ENCODE measurements around the gene SYF2. TPM values are rescaled to one million over a fixed set of nuclear protein-coding genes. Genes with fewer than 3 reads are reported as not detected.

SYF2 gene
- total RNA-seq, 1 experiment from 2014 or later = 35.3 TPM

DNA sequence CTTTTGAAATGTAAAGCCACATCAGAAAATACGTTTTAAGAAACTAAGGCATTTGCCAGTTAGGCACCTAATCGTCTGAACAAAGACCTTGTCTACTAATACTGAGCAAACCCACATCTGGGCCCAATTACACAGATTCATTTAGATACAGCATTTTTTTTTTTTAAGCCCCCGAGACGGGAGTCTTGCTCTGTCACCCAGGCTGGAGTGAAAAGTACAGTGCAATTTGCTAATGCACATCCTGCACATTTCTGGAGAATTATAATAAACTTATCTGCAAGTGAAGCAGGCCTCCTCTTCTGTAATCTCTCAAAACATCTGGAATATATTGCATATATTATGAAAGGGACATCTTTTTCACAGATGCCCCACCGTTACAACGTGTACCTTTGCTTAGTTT lies 11.6 kb upstream of the SYF2 start:
- H3K4me1 Mint-ChIP-seq = peaks cover 36% of the 10 kb centered on the region
- no peak for ATAC-seq
- POLR2A ChIA-PET = no interaction called here

DNA sequence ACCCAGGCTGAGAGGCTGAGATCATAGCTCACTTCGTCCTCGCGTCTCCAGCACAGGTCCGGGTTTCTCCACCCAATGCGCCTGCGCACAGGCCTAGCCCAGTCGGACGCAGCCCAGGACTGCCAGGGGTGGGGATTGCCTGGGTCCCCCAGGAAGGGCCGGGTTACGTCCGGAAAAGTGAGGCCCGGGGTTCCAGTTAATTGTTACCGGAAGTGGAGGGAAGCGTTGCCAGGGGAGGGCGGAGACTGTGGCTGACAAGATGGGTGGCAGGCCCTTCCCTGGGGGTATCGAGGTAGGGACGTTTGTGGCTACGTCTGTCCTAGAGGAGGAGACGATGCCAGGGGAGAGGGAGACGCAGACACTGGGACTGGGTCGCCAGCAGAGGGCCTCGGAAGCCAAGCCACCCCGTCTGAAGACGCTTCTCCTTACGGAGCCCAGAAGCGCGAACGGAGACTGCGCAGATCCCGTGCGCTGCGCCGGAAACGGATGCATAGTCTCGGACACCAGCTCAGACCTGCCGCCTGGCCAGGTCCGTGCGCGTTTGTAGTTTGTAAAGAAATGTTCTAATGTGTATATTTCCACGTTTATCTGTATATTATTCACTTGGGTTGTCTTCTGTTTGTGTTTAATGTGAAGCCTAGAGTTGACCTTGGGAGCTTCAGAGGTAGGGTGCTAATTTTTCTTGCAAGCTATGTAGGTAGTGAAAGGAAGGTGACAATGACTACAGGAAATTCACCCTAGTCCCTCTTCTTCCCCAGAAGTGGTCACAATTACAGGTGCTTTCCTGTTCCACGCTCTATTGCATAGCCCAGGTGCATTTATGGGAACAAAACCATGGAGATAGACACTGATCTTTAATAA lies 7.6 kb upstream of the SYF2 start:
- ChIA-PET CTCF (interaction anchor here (0.6 to 1.5 kb wide), 12 partner anchors 8 to 571 kb away, joined by 3 to 6 read pairs (median 3); partner anchors contain the start of gene RSRP1), POLR2A (interaction anchor here (1.0 kb wide), 1 partner anchor 8 kb away, joined by 3 read pairs; the partner anchor contains the start of gene RSRP1)
- Mint-ChIP-seq H3K27me3 (ENCODE audit: low read depth) (no peaks in the 10 kb centered on the region; the same call in 1 of the 2 replicates), H3K4me3 (peak overlapping the region; percentile 91), H3K36me3 (peaks cover 30% of the 10 kb centered on the region), H3K9me3 (no peaks in the 10 kb centered on the region), H3K4me1 (peaks cover 14% of the 10 kb centered on the region), H3K27ac (peak overlapping the region; percentile 99)
- ATAC-seq = peak; percentile 93
- DNase-seq (ENCODE audit: low spot score) = peak; percentile 87
- TF ChIP-seq NR2C2 (CRISPR knock-in tag; IDR thresholded peaks at IDR 0.05) = no peak
- TF ChIP-seq GABPB1 (CRISPR knock-in tag; IDR thresholded peaks at IDR 0.05) = peak; percentile 2; the same call in 1 of the 2 replicates
- peak; percentile 41; the same call in 1 of the 2 replicates for TF ChIP-seq MAX (CRISPR knock-in tag; IDR thresholded peaks at IDR 0.05)
- no peak for TF ChIP-seq SMAD3 (CRISPR knock-in tag; IDR thresholded peaks at IDR 0.05; ENCODE audit: borderline replicate concordance)
- no peak for TF ChIP-seq HMGA2 (CRISPR knock-in tag; IDR thresholded peaks at IDR 0.05)
- TF ChIP-seq ZNF219 (CRISPR knock-in tag; IDR thresholded peaks at IDR 0.05; ENCODE audit: borderline replicate concordance) = no peak
- TF ChIP-seq FOXP1 (CRISPR knock-in tag; IDR thresholded peaks at IDR 0.05; ENCODE audit: borderline replicate concordance) = peak; percentile 66; the same call in 1 of the 2 replicates
- no peak for TF ChIP-seq USF2 (CRISPR knock-in tag; IDR thresholded peaks at IDR 0.05)
- no peak for TF ChIP-seq FOXP4 (CRISPR knock-in tag; IDR thresholded peaks at IDR 0.05)
- TF ChIP-seq AR (CRISPR knock-in tag; IDR thresholded peaks at IDR 0.05) = no peak
- TF ChIP-seq ATF1 (CRISPR knock-in tag; IDR thresholded peaks at IDR 0.05) = no peak
- TF ChIP-seq, protein P1, sequence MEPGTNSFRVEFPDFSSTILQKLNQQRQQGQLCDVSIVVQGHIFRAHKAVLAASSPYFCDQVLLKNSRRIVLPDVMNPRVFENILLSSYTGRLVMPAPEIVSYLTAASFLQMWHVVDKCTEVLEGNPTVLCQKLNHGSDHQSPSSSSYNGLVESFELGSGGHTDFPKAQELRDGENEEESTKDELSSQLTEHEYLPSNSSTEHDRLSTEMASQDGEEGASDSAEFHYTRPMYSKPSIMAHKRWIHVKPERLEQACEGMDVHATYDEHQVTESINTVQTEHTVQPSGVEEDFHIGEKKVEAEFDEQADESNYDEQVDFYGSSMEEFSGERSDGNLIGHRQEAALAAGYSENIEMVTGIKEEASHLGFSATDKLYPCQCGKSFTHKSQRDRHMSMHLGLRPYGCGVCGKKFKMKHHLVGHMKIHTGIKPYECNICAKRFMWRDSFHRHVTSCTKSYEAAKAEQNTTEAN (CRISPR knock-in tag; IDR thresholded peaks at IDR 0.05) = peak; percentile 38; the same call in 1 of the 2 replicates

More for the DNA sequence above, 11.6 kb upstream of the SYF2 start:
- peaks cover 46% of the 10 kb centered on the region for H3K36me3 Mint-ChIP-seq
- TF ChIP-seq STAT6 (CRISPR knock-in tag; conservative IDR thresholded peaks at IDR 0.05; ENCODE audit: low read depth) (no peak), NFE2L1 (CRISPR knock-in tag; IDR thresholded peaks at IDR 0.05) (no peak), NR1H2 (CRISPR knock-in tag; IDR thresholded peaks at IDR 0.05) (no peak)
- TF ChIP-seq, protein P2, sequence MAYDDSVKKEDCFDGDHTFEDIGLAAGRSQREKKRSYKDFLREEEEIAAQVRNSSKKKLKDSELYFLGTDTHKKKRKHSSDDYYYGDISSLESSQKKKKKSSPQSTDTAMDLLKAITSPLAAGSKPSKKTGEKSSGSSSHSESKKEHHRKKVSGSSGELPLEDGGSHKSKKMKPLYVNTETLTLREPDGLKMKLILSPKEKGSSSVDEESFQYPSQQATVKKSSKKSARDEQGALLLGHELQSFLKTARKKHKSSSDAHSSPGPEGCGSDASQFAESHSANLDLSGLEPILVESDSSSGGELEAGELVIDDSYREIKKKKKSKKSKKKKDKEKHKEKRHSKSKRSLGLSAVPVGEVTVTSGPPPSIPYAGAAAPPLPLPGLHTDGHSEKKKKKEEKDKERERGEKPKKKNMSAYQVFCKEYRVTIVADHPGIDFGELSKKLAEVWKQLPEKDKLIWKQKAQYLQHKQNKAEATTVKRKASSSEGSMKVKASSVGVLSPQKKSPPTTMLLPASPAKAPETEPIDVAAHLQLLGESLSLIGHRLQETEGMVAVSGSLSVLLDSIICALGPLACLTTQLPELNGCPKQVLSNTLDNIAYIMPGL (CRISPR knock-in tag; IDR thresholded peaks at IDR 0.05) = no peak
- H3K27ac Mint-ChIP-seq = no peak overlapping the region
- CTCF ChIA-PET = no interaction called here
- no peak for DNase-seq (ENCODE audit: low spot score)
- H3K27me3 Mint-ChIP-seq (ENCODE audit: low read depth) = no peaks in the 10 kb centered on the region; the same call in 1 of the 2 replicates
- H3K9me3 Mint-ChIP-seq = no peaks in the 10 kb centered on the region
- no peak overlapping the region for H3K4me3 Mint-ChIP-seq

Measured in WTC11 (cell line).